Measurements from ENCODE around the gene TEX36. TPM values are rescaled to one million over a fixed set of nuclear protein-coding genes. Genes with fewer than 3 reads are reported as not detected.
"Not testable (repeated sequence)": the region's sequence is repeated elsewhere in the genome, so short reads cannot be mapped to it uniquely, and the experiment has no call there.

TEX36 gene
- total RNA-seq, 1 donor from 2014 or later = not detected

DNA sequence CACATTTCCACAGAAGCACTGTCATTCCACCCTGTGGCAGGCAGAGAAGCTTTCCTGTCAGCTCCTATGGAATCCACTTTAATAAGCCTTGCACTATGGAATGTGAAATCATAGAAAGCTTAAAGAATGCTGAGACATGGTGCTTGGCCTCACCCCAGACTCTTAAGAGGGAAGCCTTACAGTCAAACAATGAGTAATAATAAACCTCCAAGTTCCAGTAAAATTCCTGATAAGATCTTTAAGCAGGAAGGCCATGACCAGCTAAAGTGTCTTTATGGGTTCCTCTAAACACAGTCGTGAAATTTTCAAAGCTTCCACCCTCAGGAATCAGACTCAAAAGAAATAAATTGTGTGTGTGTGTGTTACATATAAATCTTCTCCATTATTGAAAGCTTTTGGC is 11.9 kb upstream of the TEX36 start:
- no peak for DNase-seq (ENCODE audit: low spot score)
- intact Hi-C loops (cut with DNase I) = no loop called here
- ATAC-seq = no peak

GRCh38 chr10:125693524-125693847 is 10.5 kb upstream of the TEX36 start:
- DNase-seq (ENCODE audit: low spot score) (no peak), ATAC-seq (no peak)
- intact Hi-C loops (cut with DNase I) = no loop called here

- no peak for DNase-seq (ENCODE audit: low spot score)
These were observed 9.9 kb upstream of the TEX36 start for GRCh38 chr10:125692601-125693523.

GRCh38 chr10:125692196-125692595 is 9.2 kb upstream of the TEX36 start:
- DNase-seq (ENCODE audit: low spot score) (no peak), ATAC-seq (no peak)
- intact Hi-C loops (cut with DNase I) = no loop called here

More at GRCh38 chr10:125692601-125693523, 9.9 kb upstream of the TEX36 start:
- intact Hi-C loops (cut with DNase I) = no loop called here
- ATAC-seq = no peak

GRCh38 chr10:125691160-125691981 is 8.4 kb upstream of the TEX36 start:
- intact Hi-C loops (cut with DNase I) = loop anchor here (2.0 kb wide), 1 partner anchor 65 kb away; no protein-coding TSS in a partner anchor
- no peak for DNase-seq (ENCODE audit: low spot score)
- no peak for ATAC-seq

DNA sequence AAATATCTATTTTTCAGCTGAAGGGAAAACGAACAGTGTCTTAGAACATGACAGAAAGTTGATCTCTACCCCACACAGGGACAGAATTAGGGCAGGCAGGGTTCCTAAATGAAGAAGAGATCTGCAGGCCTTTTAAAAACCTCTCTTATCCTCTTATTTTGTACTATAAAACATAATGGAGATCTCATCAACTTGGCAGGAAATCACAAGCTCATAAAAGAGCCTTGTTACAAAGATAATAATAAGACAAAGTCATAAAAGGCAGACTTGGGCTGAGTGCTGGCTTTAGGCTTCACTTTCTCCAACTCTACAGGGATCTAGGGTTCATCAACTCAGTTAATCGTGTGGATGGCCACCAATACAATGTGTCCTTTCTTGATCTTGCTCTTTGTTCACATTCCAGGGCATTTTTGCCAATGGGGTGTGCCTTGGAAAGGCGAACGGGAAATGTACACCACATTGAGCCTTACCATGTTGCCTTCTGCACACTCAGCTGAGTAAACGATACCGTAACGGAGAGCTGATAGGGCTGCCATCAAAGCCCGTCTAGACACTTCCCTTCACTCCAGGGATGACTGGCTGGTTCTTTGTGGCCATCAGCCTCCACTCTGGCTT is 7.1 kb upstream of the TEX36 start:
- intact Hi-C loops (cut with DNase I) = loop anchor here (2.0 kb wide), 1 partner anchor 67 kb away; no protein-coding TSS in a partner anchor
- no peak for DNase-seq (ENCODE audit: low spot score)
- ATAC-seq = peak; percentile 68

- no peak for ATAC-seq
- no peak for DNase-seq (ENCODE audit: low spot score)
- intact Hi-C loops (cut with DNase I) = no loop called here
These were observed 4.7 kb upstream of the TEX36 start for GRCh38 chr10:125687507-125688185.

DNA sequence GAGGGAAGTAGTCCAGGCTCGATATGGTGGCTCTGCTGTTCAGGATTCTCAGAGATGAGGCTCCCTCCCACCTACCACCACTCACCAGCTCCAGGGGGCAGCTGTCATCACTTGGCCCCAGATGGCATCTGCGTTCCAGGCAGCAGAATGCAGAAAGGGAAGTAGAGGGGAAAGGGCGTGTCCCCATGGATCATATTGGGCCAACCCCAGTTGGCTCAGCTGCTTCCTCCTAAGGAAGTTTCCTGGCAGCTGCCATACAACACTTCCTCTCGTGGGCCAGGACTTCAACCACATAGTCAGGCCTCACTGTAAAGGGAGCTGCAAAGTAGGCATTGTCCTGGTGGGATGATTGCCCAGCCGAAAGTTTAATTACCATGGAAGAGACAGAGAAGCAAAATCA is 1.6 kb upstream of the TEX36 start:
- intact Hi-C loops (cut with DNase I) = no loop called here
- ATAC-seq (peak; percentile 22), DNase-seq (ENCODE audit: low spot score) (no peak)

- ATAC-seq (no peak), DNase-seq (ENCODE audit: low spot score) (no peak)
- intact Hi-C loops (cut with DNase I) = no loop called here
These were observed 858 bp upstream of the TEX36 start for GRCh38 chr10:125683821-125684220.

DNA sequence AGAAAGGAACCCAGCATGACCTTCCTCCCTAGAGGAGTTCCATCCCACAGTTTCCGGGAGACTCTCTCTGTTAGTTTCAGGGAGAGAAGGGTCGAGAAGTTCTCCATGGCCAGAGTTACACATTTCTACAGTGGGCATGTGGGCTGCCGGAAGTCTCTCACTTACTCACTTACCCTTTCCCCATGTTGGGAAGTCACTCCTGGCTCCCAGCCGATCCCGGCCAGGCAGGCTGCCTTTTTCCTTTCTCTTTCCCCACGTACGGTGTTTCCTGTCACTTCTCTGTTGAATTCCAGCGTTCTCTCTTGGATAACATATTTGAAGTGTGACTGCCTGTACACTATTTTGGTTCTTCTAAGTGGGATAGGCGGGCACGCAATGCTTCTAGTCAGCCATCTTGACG is 3.5 kb downstream of the TEX36 start:
- DNase-seq (ENCODE audit: low spot score) = no peak
- no peak for ATAC-seq
- intact Hi-C loops (cut with DNase I) = no loop called here

GRCh38 chr10:125672884-125673283 is 10.1 kb downstream of the TEX36 start:
- intact Hi-C loops (cut with DNase I) = no loop called here
- ATAC-seq (no peak), DNase-seq (ENCODE audit: low spot score) (no peak)

DNA sequence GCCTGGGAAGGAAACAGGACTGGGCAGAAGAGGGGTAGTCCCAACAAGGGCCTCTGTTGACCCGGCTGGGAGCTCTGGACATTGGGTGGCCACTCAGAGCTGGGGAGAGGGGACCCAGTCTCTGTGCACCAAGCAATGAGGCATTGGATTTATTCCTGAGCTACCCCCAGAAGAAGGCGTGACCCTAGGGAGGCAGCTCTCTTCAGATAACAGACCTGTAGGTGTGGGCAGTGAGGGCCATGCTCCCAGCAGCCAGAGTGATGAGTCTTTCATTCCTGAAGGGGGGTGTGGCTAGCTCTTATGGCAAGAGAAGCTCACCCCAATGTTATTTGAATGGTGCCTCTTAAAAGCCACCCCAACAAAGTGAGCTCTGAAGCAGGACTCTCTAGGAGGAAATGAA is 20.4 kb downstream of the TEX36 start:
- intact Hi-C loops (cut with DNase I) = no loop called here
- DNase-seq (ENCODE audit: low spot score) = no peak
- ATAC-seq = no peak

GRCh38 chr10:125661941-125662515 is 20.9 kb downstream of the TEX36 start:
- intact Hi-C loops (cut with DNase I) = no loop called here
- DNase-seq (ENCODE audit: low spot score) (no peak), ATAC-seq (peak; percentile 92)

DNA sequence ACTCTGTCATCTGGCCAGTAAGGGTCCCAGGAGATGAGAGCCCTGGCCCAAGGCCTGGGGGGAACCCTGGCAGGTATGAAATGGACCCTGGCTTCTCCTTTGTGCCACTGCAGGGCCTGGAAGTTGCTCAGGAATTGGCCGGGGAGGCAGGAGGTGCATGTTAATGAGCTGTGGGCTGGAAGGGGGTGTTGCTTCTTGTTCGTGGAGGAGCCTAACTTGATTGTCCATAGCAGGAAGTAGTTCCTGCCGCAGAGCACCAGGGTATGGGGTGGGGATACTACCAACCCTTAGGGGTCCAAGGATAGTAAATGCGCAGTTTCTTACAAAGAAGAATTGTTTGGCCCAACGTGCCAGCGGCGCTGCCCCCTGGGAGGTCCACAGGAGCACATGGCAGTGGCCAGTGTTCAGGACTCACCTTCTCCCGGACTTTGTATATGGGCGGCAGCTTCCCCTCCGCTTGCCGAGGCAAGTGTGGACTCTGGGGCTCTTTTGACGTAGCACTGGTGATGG is 21.5 kb downstream of the TEX36 start:
- DNase-seq (ENCODE audit: low spot score) (no peak), ATAC-seq (no peak)
- intact Hi-C loops (cut with DNase I) = no loop called here

- ATAC-seq = no peak
- DNase-seq (ENCODE audit: low spot score) = no peak
- intact Hi-C loops (cut with DNase I) = no loop called here
These were observed 23.9 kb downstream of the TEX36 start for GRCh38 chr10:125659071-125659470.

DNA sequence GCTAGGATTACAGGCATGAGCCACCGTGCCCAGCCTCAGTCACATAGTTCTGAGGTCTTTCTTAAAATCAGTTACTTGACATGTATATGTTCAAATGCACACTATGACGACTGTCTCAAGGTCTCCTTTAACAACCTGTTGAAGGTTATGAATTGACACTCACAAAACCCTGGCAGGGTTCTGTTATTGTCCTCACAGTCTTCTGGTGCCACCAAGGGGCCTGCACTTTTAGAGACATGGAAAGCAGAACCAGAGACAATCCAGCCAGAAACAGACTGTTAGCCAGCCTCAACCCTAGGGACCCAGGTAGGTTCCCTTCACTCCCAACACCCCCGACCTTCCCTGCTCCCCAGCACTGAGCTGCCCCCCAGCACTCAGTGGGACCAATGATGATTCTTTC is 26.4 kb downstream of the TEX36 start:
- intact Hi-C loops (cut with DNase I) = no loop called here
- no peak for DNase-seq (ENCODE audit: low spot score)
- no peak for ATAC-seq

- intact Hi-C loops (cut with DNase I); DNase-seq (ENCODE audit: low spot score): not testable (repeated sequence)
These were observed 29.9 kb downstream of the TEX36 start for GRCh38 chr10:125653113-125653512.

DNA sequence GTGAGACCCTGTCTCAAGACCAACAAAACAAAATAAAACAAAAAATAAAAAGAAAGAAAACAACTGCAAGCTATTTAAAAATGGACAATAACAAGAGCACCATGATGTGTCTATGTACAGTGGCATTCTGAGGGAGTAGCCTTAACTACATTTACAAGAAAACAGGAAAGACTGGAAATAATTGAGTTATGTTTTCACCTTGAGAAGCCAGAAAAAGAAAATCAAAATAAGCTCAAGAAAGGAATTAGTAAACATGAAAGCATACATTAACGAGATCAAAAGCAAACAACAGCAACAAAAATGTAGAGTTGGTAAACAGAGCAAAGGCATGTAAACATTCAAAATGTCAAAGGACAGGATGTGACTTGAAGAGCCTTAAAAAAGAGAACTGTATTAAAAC is 36.7 kb downstream of the TEX36 start:
- ATAC-seq (no peak), DNase-seq (ENCODE audit: low spot score) (no peak)
- intact Hi-C loops (cut with DNase I) = no loop called here

More at GRCh38 chr10:125653113-125653512, 29.9 kb downstream of the TEX36 start:
- ATAC-seq = not testable (repeated sequence)

- intact Hi-C loops (cut with DNase I) = no loop called here
- ATAC-seq = no peak
These were observed 41.6 kb downstream of the TEX36 start for GRCh38 chr10:125641398-125641797.

More at GRCh38 chr10:125641398-125641797, 41.6 kb downstream of the TEX36 start:
- DNase-seq (ENCODE audit: low spot score) = no peak

Data from sciatic nerve (tissue), 2 donors.